Measurements from ENCODE around the gene SLC38A3.
A peak's percentile ranks its signal among the peaks of the same experiment; 100 is the strongest.

SLC38A3 gene

GRCh38 chr3:50269977-50270413, 64.9 kb downstream of the SLC38A3 start:
- TF ChIP-seq CTCF (conservative IDR thresholded peaks at IDR 0.05; ENCODE audit: low read depth, low read length), result no peak
- DNase-seq (ENCODE audit: low read depth), result peak; percentile 18
- no peak overlapping the region for H3K4me3 ChIP-seq (ENCODE audit: low read depth, low read length)

GRCh38 chr3:50270422-50271224, 65.6 kb downstream of the SLC38A3 start:
- no peak for DNase-seq (ENCODE audit: low read depth)
- no peak for TF ChIP-seq CTCF (conservative IDR thresholded peaks at IDR 0.05; ENCODE audit: low read depth, low read length)
- no peak overlapping the region for H3K4me3 ChIP-seq (ENCODE audit: low read depth, low read length)

Data from choroid plexus epithelial cell (primary cell).